Activated gamma-delta T cell treated with Interleukin-2 at 50 U/mL for 16 hours (primary cell): ENCODE results near the gene RNASET2.
"Not testable (repeated sequence)": the region's sequence is repeated elsewhere in the genome, so short reads cannot be mapped to it uniquely, and the experiment has no call there.

Experiments used
- DNase-seq: peaks from one replicate; pipeline ENCODE4 v3.0.0-alpha.2; 2020

Gene RNASET2

GRCh38 chr6:166925141-166925996 is 31.0 kb downstream of the RNASET2 start:
- no peak for DNase-seq

- DNase-seq, result no peak
These were observed 31.8 kb downstream of the RNASET2 start for GRCh38 chr6:166924531-166924930.

DNA sequence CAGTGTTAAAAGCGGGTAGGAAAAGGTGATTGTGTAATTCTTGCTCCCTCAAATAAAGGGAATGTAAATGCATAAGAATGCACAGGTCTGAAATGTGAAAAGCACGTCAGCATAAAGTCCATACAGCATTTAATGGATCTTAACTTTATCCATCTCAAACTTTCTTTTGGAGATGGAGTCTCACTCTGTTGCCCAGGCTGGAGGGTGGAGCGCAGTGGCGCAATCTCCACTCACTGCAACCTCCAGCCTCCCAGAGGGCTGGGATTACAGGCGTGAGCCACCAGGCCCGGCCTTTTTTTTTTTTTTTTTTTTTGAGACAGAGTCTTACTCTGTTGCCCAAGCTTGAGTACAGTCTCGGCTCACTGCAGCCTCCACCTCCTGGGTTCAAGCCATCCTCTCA is 33.4 kb downstream of the RNASET2 start:
- DNase-seq, result no peak

GRCh38 chr6:166921570-166921969 is 34.8 kb downstream of the RNASET2 start:
- DNase-seq, result no peak

- DNase-seq, result no peak
These were observed 39.5 kb downstream of the RNASET2 start for GRCh38 chr6:166916824-166917223.

GRCh38 chr6:166915484-166915883 is 40.9 kb downstream of the RNASET2 start:
- not testable (repeated sequence) for DNase-seq

DNA sequence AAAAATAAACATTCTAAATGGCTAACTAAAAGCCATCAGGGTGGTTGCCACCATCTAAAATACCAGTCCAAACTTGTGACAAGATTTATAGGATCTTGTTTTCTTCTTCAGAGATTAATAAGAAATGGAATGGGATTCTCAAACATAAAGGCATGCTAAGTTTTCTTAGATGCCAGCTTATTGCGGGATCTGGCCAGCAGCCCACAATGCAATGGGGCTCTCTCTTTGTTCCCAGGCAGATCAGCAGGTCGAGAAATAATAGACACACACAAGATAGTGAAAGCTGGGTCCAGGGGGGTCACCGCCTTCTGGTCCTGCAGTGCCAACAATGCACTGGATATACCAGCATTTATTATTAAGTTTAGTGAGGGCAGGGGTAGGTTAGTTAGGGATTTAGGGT is 41.4 kb downstream of the RNASET2 start:
- not testable (repeated sequence) for DNase-seq

DNA sequence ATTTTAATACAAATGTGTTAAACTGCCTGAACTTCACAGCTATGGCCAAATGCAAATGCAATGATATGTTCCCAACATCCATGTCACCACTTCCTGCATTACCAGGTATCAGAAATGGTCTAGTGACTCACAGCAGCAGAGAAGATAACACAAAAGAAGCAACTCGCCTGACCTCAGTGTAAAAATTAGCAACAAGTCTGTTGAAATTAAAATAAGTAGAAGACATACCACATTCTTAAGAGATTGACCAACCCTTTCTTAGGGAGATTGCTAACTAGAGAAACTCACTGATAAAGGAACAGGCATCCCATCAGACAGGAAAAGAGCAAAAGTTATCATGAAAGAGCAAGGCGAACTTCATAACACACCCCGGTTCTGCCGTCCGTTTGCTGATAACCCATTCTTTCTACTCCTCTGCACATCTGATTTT is 45.1 kb downstream of the RNASET2 start:
- no peak for DNase-seq

DNA sequence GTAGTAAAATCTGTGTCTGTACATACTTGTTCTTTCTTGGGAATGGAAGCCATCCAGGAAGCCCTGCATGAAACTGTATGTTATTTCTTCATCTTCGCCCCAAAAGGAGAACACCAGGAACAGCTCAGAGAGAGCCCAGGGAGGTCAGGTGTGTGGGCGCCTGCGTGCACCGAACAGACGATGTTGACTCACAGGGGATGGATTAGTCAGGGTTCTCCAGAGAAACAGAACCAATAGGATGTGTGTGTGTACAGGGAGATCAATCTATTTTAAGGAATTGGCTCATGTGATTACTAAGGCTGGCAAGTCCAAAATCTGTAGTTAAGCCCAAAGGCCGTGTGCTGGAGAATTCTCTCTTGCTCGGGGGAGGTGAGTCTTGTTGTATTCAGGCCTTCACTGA is 45.7 kb downstream of the RNASET2 start:
- DNase-seq, result no peak

DNA sequence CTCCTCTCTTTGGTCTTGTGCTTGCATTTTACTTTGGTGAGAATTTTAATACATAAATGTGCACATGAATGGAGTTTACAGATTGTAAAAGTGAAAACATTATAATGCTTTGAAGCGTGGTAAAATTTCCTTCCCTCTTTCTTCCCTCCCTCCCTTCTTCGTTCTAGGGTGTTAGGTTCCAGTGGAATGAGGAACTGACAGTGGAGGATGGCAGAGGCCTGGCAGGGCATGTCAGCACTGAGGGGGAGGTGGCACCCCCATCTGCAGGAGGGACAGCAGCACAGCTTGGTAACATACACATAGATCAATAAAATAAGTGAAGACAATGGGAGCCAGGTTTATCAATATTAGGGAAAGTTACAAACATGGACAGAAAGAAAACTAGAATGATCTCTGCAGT is 47.5 kb downstream of the RNASET2 start:
- DNase-seq, result no peak

- no peak for DNase-seq
These were observed 48.2 kb downstream of the RNASET2 start for GRCh38 chr6:166907871-166908806.

DNA sequence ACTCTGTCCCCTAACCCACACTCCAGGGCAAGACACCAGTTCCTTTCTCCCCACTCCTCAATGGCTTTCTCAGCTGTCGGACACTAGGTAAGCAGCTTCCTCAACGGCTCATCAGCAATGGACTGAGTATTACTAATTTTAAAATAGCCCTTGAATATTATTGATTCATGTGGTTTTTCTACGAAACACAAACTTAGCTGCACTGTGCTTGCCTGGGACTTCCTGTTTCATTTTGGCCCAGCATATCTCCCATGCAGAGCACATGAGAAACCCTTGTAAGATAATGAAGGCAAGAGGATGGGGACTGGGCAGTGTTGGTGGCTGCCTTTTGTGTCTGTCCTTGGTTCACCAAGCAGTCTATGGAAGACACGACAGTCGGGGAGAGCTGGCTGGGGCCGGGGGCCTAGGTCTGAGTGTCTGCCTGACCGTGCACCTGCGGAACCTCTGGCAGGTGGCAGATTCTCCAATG is 48.9 kb downstream of the RNASET2 start:
- DNase-seq, result no peak

GRCh38 chr6:166906376-166907044 is 49.8 kb downstream of the RNASET2 start:
- DNase-seq, result no peak

GRCh38 chr6:166905505-166906134 is 50.7 kb downstream of the RNASET2 start:
- DNase-seq, result no peak

DNA sequence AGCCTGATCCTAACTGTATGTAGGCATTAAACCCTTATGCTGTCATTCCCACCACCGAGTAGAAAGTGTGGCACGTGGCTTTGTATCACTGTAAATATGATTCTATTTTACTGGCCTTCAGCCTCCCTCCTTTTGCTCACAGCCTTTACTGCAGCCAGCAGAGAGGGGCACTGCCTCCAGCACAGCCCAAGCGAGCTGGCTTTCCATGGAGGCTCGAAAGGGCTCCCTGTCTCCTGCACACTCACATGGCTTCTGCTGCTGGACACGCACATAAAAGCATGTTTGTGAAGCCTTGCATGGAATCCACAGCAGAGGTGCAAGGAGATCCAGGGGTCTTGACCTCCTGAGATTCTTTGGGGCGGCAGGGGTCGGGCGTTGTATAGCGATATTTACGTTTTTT is 51.3 kb downstream of the RNASET2 start:
- no peak for DNase-seq

- DNase-seq, result no peak
These were observed 52.1 kb downstream of the RNASET2 start for GRCh38 chr6:166904101-166904746.

- DNase-seq, result no peak
These were observed 52.9 kb downstream of the RNASET2 start for GRCh38 chr6:166903500-166903899.

DNA sequence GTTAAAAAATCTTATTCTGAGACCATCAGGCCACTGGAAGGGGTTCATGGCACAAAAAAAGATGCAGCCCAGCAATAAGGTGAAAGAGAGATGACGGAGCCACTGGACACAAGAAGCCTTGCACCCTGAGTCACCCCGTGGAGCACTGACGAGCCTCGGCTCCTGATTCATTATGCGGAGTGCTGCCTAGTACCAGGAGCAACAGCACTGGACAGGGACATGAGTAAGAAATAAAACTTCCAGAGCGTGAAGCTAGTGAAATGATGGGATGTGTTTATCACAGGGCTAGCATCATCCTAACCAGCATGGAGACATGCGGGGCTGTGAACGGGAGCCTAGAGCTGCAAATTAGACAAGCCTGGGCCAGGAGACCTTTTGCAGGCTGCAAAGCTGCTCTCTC is 53.3 kb downstream of the RNASET2 start:
- DNase-seq, result no peak

GRCh38 chr6:166902211-166902755 is 54.1 kb downstream of the RNASET2 start:
- no peak for DNase-seq

DNA sequence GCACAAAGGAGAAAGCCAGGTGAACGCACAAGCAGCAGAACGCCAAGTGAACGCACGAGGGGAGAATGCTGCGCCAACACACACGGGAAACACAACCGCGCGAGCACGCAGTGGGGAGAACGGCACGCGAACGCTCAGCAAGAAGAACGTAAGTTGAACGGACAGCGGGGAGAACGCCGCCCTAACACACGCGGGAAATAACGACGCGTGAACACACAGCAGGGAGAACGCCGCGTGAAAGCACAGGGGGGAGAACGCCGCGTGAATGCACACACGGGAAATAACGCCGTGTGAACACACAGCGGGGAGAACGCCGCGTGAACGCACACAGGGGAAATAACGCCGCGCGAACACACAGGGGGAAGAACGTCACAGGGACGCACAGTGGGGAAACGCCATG is 54.7 kb downstream of the RNASET2 start:
- DNase-seq, result no peak

GRCh38 chr6:166900956-166901607 is 55.3 kb downstream of the RNASET2 start:
- no peak for DNase-seq
